Thoracic aorta (tissue), 2 donors: ENCODE data around the gene CFAP43. TPM values are rescaled to one million over a fixed set of nuclear protein-coding genes. Genes with fewer than 3 reads are reported as not detected.

Experiments used
- ATAC-seq: fragments of 150-250 bp; one replicate; pipeline ENCODE4 v1.8.0; 2017; ENCODE audit warnings: low read depth; ENCODE audit not compliant: insufficient number of reproducible peaks, low FRiP score
- DNase-seq: peaks from one replicate; pipeline ENCODE4 v3.0.0-alpha.2; 2020; ENCODE audit warnings: low spot score
- H3K27ac ChIP-seq, 2 donors: fragments of 200-600 bp; sonication (generic); 1 replicate in 1 of 2; 2 replicates in 1 of 2; pipeline ENCODE4 v1.5.1; 2016; ENCODE audit warnings: mild to moderate bottlenecking in 2 of 2, moderate library complexity in 2 of 2
- H3K27me3 ChIP-seq: fragments of 200-600 bp; sonication (generic); replicated peaks from 2 replicates; pipeline ENCODE4 v1.6.0; 2016; ENCODE audit warnings: mild to moderate bottlenecking; ENCODE audit not compliant: insufficient read depth
- H3K36me3 ChIP-seq: fragments of 200-600 bp; sonication (generic); one replicate; pipeline ENCODE4 v1.5.1; 2016
- H3K4me1 ChIP-seq, 2 donors: fragments of 200-600 bp; sonication (generic); 1 replicate in 1 of 2; 2 replicates in 1 of 2; pipeline versions ENCODE4 v1.5.1 to v1.6.0; 2016; ENCODE audit warnings: low read depth in 2 of 2, mild to moderate bottlenecking in 1 of 2; ENCODE audit not compliant: control insufficient read depth in 1 of 2
- H3K4me3 ChIP-seq: fragments of 200-600 bp; sonication (generic); 2 replicates; pipeline ENCODE4 v1.5.1; 2016; ENCODE audit warnings: mild to moderate bottlenecking
- H3K9me3 ChIP-seq: fragments of 200-600 bp; sonication (generic); 2 replicates; pipeline ENCODE4 v1.5.1; 2016
- CTCF ChIP-seq: fragments of 200-600 bp; sonication (generic); IDR thresholded peaks from one replicate; pipeline ENCODE4 v1.5.1; 2019; ENCODE audit warnings: antibody characterized with exemption
- total RNA-seq, 2 donors: library from RNA; depleted of rRNA; stranded (reverse); fragments of >200 nt; gene quantifications; one replicate each; pipeline versions ENCODE4 v1.1.0 to v1.2.3, GENCODE V29; 2016

The CFAP43 gene
- total RNA-seq, 2 donors from 2014 or later = 0.85 TPM; not detected in 1

- Histone ChIP-seq H3K4me1 (peaks cover 21 to 52% of the 10 kb centered on the region in 2 donors), H3K9me3 (no peaks in the 10 kb centered on the region), H3K27me3 (no peaks in the 10 kb centered on the region), H3K27ac (peak overlapping the region; percentile 92 to 94), H3K4me3 (peak overlapping the region; percentile 89), H3K36me3 (peaks cover 10% of the 10 kb centered on the region)
- no peak for DNase-seq
- TF ChIP-seq CTCF = no peak
- ATAC-seq = no peak
These were observed 24.3 kb upstream of the CFAP43 start for GRCh38 chr10:104256335-104256961.

- TF ChIP-seq CTCF = no peak
- H3K36me3 ChIP-seq = peaks cover 10% of the 10 kb centered on the region
These were observed 23.3 kb upstream of the CFAP43 start for GRCh38 chr10:104255311-104255981.

GRCh38 chr10:104254493-104255310 is 22.5 kb upstream of the CFAP43 start, which contains the start of gene GSTO1:
Gene GSTO1, plus strand, starts transcription at chr10:104254892. Its CDS starts 37 bp downstream, at chr10:104254929.
- Histone ChIP-seq H3K36me3 (peaks cover 10% of the 10 kb centered on the region), H3K27me3 (no peaks in the 10 kb centered on the region), H3K4me1 (peaks cover 10 to 36% of the 10 kb centered on the region in 2 donors), H3K9me3 (no peaks in the 10 kb centered on the region), H3K4me3 (peak within 1 kb of the TSS; percentile 89), H3K27ac (peak within 1 kb of the TSS; percentile 92 to 94)
- ATAC-seq (no peak), DNase-seq (peak; percentile 45)
- TF ChIP-seq CTCF = no peak

More at GRCh38 chr10:104255311-104255981, 23.3 kb upstream of the CFAP43 start:
- no peaks in the 10 kb centered on the region for H3K27me3 ChIP-seq
- H3K4me1 ChIP-seq = peaks cover 17 to 43% of the 10 kb centered on the region in 2 donors
- DNase-seq (no peak), ATAC-seq (no peak)
- peak overlapping the region; percentile 89 for H3K4me3 ChIP-seq
- H3K27ac ChIP-seq = peak overlapping the region; percentile 92 to 94
- H3K9me3 ChIP-seq = no peaks in the 10 kb centered on the region

- peaks cover 10 to 31% of the 10 kb centered on the region in 2 donors for H3K4me1 ChIP-seq
- TF ChIP-seq CTCF = no peak
These were observed 21.6 kb upstream of the CFAP43 start for GRCh38 chr10:104253606-104254410.

More at GRCh38 chr10:104253606-104254410, 21.6 kb upstream of the CFAP43 start:
- Histone ChIP-seq H3K4me3 (peak overlapping the region; percentile 89), H3K36me3 (peaks cover 6% of the 10 kb centered on the region), H3K27ac (peak overlapping the region; percentile 92 to 94), H3K27me3 (no peaks in the 10 kb centered on the region), H3K9me3 (no peaks in the 10 kb centered on the region)
- no peak for DNase-seq
- no peak for ATAC-seq
